HG03045 (cell line): ENCODE measurements around the gene ENO4.

ENCODE experiments used
- ATAC-seq: cut with Tn5 transposase; IDR thresholded peaks from one replicate; pipeline ENCODE4 v1.9.1; 2021; ENCODE audit warnings: mild to moderate bottlenecking, moderate library complexity; ENCODE audit not compliant: unreplicated experiment

The ENO4 gene

DNA sequence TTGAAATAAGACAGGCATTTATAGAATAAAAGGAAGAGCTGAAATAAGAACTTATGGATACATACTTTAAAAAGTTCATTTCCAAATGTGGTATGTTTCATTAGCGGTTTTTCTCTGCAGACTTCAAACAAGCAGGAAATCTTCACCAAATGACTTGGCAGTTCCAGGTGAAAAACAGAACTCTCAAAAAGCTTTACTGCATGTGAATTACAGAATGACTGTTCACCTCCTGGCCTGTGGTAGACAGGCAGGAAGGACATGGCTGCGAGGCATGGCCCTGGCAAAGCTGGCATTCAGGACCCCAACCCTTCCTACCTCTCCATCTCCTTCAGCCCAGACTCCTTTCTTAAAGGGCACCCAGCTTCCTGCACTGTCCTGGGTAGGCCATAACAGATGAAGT is 21.2 kb upstream of the ENO4 start:
- ATAC-seq, result no peak

DNA sequence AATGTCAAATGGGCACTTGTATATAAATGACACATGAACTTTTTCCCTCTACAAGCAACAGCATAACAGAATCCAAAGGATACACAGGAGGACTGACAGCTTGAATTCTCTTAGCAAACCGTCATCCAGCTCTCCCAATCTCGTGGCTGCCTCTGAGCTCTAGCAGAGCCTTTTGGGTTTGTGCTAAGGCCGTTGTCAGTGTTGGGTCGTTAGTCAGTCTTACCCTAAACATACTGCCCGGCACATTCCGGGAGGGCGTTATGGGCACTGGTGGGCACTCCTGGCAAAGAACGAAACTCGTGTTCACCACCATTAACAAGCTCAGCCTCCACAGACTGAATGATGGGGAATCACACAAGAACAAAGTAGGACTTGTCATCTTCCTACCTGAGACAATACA is 19.6 kb upstream of the ENO4 start:
- no peak for ATAC-seq

DNA sequence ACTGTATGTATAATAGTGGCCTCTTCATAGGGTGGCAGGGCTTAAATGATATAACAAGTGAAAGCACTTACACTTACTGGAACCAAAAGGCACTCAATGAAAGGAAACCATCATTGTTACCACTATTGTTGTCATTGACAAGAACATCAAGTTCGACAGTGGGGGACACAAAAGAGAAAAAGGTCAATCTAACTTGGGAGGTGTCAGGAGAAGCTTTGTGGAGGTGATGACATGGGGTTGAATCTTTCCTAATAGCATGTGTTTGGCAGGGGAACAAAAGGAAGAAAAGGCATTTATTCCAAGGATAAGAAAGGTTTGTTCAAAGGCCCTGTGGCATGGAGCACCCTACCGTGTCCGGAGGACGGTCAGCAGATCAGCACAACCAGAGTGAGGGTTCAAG is 18.2 kb upstream of the ENO4 start:
- no peak for ATAC-seq

DNA sequence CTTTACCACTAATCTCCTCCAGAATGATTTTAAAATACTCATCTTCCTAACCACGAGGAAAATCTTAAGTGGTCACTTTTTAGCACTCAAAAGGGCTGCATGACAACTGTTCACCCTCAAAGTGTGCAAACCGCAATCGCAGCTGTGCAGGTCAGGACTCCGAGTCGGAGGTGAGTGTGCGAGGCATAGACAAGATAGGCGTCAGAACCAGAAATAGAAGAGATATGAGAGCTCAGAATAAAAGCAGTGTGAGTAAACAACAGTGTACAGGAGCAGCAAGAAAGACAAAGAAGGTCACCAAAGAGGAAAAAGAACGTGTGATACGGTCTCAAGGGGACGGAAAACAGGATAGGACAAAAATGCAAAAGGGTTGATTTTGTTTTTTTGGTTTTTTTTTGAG is 17.5 kb upstream of the ENO4 start:
- no peak for ATAC-seq

DNA sequence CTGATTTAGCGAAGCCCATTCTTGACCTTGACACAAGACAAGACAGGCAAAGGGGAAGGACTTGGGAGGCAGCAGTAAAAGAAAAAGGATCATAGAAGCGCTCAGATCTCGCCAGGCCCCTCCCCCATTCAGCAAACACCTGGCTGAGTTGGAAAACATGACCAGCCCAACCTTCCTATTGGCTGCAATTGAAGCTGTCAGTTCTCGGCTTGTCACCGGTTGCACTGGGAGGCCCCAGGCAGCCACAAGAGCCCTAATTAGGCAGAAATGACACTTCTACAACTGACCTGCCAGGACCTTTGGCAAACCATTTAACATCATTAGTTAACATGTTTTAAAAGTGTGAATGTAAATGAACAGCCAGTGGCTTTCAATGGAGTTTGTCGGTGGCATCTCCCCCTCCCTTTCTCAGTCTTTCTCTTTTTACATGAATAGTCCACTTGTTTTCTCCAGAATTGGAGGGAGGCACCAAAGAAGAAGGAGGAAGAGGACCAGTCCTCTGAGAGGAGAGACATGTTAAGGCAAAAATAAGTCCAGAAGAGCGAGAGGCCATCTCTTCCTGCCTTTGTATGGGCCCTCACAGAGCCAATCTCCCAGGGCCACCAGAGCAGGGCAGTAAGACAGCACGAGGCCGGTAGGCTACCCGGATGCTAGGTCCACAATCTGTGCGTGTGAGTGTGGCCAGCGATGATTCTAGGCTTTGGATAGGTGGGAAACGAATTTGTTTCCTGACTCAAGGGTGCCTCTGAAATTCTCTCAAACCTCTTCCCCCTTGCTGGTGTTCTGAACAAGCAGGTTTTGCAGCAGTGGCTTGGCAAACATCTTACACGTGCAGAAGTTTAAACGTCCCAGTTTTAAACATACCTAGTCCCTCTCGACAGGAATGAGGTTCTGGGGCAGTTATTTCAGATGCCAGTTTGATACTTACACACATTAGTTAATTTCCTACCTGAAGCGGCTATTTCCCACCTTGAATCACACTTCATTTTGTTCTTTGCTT is 15.0 kb upstream of the ENO4 start:
- no peak for ATAC-seq

DNA sequence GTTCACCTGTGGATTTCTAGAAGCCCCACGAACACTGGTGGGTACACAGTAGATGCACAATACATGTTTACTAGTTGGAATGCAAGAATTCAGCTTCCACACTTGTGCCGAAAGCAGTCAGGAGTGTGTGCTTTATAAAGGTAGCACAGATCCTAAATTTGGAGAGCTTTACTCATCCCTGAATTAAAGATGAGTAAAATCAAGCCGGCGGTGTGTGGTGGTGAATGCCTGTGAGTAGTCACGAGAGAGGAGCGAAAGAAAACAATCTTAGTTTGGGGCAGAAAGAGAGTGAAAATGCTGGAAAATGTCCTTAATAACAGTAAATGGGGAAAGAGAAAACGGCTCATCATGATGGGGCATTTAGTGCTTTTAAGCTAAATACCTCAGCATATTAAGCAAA is 13.6 kb upstream of the ENO4 start:
- no peak for ATAC-seq

DNA sequence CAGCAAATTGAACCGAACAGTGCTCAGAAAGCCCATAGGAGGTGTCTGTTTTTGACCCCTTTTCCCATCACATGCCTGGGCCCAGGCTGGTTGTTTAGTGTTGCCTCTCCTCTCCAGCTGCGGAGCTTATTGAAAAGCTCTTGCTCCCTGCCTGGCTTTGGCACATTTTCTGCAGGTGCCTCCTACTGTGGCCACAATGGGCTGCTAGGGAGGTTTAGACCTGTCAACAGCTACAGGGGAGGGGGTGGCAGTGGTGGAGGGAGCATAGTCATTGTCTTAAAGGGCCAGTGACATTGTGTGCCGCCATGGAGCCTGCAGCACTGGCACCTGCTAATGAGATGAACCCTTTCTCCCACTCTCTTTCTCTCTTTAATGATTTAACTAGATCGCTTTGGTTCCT is 13.2 kb upstream of the ENO4 start:
- no peak for ATAC-seq

DNA sequence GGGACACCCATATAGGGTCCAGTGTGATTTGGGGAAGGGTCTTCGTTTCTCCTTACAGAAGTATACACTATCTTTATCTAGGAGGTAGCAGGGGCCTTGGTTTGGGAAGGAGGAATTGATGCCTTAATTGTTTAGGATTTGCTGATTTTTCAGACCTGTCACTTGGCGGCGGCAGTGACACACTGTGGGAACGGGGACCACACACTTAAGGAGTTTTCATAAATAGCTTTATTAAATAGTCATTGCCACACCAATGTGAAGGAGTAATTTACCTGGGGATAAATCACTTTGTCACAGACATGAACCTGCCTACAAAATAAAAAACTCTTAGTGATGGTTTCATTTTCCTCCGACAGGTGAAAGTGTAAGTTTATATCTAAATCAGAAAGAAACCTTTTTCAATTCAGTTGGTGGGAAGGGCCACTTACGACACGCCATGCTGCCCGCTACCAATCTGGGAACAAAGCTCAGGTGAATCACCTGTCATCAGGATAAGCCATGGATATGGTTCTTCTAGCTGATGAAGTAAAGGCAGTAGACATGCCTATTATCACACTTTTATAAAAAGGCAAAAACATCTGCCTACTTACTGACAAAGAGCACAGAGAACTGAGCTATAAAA is 12.3 kb upstream of the ENO4 start:
- ATAC-seq, result no peak

DNA sequence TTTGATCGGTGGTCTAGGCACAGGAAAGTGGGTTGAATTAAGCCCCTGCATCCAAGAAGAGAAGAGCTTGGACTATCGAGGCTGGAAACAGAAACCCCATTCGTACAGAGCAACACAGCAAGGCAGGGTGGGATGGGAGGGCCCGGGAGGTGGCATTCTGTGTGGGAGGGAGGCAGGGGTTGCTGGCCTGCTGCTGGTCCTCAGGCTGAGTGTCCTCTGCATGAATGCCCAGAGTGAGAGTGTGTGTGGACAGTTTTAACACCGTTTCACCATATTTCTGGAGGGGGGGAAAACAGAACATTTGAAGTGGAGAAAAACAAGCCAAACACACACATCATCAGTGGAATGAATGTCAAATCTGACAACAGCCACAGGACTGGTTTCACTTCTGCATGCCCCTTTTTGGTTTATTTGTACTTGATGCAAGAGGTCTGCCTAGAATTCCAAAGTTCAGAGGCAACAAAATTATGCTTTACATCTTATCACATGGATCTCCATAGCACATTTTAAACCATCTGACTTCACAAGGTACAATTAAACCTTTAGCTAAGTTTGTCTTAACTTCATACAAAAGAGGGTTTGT is 11.1 kb upstream of the ENO4 start:
- peak; percentile 56 for ATAC-seq

DNA sequence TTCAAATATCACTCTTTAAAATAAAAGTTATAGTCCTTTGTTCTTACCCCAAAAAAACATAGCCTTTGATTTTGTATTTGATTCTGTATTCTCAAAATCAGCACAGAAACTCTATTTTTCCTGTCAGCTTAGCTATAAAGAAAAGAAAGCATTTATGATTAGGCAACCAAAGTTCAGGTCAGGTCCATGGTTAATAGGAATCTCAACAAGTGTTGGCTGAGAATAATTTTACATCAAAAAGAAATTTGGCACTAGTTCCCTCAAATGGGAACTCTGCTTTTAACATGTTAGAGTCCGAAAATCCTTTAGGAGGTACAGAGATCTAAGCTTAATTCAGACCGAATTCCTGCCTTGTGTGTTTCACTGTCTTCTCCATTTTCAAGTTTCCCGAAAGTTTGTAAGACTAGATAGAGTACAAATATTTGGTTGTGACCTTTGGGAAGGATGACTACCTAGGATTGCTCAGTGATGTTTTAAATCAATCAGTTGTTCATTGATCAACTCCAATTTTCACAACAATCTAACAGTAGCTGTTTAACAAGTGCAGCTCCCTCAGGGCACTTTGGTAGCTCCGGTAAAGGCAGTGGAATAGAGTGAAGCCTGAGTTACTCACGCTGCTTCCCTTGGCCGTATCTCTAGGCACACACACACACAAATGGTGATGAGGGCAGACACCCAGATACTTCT is 8.8 kb upstream of the ENO4 start:
- ATAC-seq, result no peak

DNA sequence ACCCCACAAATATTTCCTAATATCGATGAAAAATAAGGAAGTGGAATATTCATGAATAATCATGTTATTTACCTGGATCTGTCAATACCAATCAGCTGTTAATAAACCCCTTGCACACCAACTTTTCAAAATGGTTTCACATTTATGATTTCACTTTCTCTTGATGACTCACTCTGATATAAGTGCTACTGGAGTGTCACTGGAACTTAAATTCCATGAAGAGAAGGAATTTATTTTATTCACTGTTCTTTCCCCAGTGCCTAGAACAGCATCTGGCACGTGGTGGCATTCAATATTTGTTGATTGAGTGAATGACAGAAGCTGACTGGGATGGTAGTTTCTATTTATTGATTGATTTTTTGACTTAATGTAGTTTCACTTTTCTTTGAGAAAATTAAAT is 3.5 kb upstream of the ENO4 start:
- ATAC-seq, result no peak

DNA sequence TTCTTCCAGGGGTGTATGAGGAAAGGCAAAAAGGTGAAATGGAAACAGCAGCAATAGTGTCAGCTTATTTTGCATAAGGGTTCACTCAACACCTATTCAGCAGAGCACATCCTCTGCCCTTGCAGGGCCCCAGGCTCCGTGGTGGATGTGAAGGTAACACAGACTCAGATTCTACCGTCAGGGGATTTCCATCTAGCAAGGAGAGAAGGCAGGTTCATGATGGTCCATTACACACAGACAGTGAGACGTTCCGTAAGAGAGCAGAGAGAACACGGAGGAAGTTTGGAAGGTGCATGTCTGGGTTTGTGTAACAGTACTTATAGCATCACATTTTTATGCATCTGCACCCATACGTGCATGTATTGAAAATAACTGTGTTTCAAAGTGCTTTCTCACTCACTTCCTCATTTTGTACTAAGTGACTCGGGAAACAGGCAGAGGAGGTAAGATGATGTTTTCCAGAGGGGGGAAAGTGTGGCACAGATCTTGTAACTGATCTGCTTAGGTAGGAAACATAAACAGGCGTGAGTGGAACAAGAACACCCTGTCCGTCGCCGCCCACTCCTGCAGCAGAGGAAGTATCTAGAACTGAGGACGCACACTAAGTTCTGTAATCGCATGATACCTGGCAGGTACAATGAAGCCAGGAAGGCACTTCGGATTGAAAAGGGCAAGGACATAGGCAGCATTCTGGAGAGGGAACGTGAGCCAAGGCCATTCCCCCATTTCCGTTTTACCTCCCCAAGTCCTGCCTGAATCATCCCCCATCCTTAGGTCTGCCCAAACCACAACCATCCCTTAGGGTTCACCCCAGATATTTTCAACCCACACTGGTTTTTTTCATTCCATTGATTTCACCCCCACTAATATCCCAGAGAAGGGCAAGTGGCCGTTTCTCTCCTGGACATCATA is 1.0 kb upstream of the ENO4 start:
- ATAC-seq, result peak; percentile 68

DNA sequence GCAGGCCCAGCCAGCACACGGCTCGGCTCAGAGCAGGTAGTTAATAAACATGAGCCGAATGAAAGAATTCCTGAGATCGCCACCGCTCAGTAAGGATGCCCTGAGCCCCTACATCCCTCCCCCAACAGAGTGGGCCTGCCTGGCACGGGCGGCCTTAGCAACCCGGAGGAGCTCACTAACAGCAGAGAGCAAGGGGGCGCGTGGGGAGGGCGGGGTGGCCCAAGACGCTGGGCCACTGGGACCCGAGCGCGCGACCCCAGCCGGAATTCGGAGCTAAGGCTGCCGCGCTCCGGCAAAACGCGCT is 403 bp upstream of the ENO4 start:
- ATAC-seq, result no peak

DNA sequence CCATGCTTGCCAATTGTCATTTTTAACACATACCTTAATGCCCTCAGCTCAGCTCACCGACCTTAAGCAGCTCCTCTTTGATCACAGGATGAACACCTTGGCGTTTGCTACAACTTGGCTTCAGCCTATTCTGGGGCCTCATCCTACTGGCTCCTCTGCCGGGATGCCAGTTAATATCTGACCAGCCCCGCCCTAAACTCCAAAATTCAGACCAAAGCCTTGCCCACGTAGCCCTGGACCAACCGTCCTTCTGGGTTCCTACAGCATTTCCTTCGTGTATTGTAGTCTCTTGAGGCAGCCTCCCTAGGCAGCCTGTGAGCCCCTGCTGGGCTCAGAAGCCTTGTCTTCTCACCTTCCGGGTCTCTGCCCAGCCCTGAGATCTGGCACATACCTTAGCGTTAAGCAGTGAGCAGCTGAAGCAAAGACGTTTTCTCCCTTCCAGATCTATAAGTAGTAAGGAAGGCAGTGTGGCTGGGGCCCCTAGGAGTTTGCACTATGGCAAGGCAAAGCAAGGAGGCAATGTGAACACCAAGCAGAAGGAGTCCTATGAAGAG is 836 bp downstream of the ENO4 start:
- no peak for ATAC-seq

DNA sequence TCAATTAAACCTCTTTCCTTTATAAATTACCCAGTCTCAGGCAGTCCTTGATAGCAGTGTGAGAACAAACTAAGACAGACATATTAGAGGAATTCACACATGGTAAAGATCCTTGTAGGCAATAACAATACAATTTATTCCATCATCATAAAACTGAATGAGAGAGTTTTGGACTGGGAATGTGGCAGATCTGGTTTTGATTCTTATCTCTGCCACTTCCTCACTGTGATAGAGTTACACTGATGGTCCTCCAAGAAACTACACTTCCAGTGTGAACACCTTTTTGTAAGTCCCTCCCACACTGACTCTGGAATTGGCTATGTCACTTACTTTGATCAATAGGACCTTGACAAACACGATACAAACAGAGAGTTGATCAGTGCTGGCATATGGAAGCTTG is 2.9 kb downstream of the ENO4 start:
- ATAC-seq, result no peak

DNA sequence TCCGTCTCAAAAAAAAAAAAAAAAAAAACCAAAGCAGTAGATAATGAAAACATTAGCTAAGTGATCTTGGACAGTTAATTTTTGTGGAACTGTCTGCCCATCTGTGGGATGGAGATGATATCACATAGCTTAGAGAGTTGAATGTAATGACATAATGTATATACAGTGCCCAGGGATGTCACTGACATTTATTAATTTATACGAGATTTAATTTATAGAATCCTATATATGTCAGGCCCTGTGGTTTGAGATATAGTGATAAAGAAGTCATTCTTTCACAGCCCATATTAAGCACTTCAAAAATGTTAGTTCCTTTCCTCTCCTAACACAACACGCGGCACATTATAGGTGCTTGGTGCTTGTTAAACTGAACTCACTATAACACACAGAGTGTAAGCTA is 4.0 kb downstream of the ENO4 start:
- ATAC-seq, result no peak

DNA sequence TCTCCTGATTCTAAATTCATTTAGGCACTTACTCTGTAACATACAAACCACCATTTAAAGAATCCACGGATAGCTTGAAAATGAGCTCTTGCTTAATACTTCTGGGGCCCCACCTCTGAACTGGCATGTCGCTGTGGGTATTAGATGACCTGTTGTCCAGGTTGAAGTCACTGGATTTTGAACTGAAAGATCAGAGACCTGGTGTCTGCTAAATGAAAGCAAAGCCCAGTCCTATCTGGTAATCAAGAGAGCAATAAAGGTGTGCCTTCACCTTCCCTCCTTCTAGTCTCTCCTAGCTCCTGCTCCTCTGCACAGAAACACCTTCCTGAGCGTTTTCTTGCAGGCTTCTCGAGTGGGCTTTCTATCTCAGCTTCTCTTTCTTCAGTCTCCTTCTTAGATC is 4.4 kb downstream of the ENO4 start:
- no peak for ATAC-seq

DNA sequence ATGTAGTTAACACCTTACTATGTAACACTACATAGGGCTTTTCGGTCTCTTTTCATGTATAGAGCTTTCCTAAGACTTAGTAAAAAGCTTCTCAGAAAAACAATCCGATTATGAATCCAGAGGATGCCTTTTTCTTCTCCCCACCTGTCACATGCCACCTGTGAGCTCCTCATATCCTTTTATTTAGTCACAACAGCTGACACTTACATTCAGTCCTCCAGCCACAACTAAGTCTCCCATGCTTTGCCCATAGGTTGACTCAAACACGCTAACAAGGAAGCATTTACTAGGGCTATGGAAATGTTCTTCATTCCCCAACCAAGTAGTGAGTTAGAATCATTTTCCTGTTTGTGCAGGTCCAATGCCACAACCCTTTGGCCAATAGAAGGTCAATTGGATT is 7.9 kb downstream of the ENO4 start:
- no peak for ATAC-seq

DNA sequence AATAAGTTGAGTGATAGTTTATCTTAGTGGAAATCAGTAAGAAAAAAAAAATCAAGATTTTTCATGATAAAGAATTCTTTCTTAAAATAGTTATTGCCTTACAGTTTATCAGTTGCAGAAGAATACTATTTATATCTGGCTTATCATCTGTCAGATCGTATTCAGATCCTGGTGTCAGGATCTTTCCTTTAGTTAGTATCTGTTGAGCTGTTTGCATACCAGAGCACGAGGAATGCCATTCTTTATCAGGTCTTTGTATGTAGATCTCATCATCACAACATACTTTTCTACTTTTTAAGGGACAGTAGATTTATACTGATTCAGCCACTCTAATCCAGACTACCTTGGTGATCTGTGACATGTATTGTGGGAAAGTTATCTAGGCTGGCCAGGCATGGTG is 12.5 kb downstream of the ENO4 start:
- ATAC-seq, result no peak

DNA sequence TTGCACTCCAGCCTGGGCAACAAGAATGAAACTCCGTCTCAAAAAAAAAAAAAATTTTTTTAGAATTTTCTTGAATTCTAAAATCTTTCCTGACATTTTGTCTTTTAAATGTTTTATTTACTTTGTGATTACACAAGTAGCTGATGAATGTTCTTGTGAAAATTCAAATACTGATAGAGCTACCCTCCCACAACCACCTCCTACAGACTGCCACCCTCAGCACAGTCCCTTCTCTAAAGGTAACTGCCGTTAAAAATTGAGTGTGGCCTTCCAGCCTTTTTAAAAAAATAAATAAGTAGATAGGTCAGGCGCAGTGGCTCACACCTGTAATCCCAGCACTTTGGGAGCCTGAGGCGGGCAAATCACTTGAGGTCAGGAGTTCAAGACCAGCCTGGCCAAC is 15.1 kb downstream of the ENO4 start:
- no peak for ATAC-seq
